Endothelial cell of umbilical vein (primary cell): ENCODE results near the gene OPRM1. TPM values are rescaled to one million over a fixed set of nuclear protein-coding genes. Genes with fewer than 3 reads are reported as not detected.

ENCODE experiments used
- BruUV-seq: library from RNA; stranded (reverse); fragments of 400-500 nt; replicated peaks from 2 replicates; lab custom pipeline; 2021; lab: Mats Ljungman, UMichigan
- CTCF ChIA-PET: fragments of 300-600, 350-600 bp; sonication (Branson Sonifier 250); formaldehyde crosslinking; loops from one replicate; lab custom pipeline; 2021; ENCODE audit warnings: antibody characterized with exemption, inconsistent platforms; lab: Charles Lee
- POLR2A ChIA-PET: fragments of 300-600, 350-600 bp; sonication (Branson Sonifier 250); formaldehyde crosslinking; loops from one replicate; lab custom pipeline; 2021; ENCODE audit warnings: antibody characterized with exemption, inconsistent platforms; lab: Charles Lee
- DNase-seq: peaks from one replicate; pipeline ENCODE4 v3.0.0-alpha.2; 2011; ENCODE audit warnings: low read depth, low spot score
- FAIRE-seq: peaks from 2 replicates; lab custom pipeline; 2011; peaks lifted over from hg19 to GRCh38; lab: Jason Lieb, UNC
- H2AFZ ChIP-seq: 2 replicates; pipeline ENCODE4 v1.6.0; 2012; ENCODE audit warnings: low read depth, low read length, control low read depth, inconsistent platforms
- H3K27ac ChIP-seq: 2 replicates; pipeline ENCODE4 v1.5.1; 2011; ENCODE audit warnings: low read depth, mild to moderate bottlenecking, control low read depth, low read length, moderate library complexity; ENCODE audit not compliant: insufficient read depth
- H3K27me3 ChIP-seq, 2 experiments: 2 replicates each; pipeline versions ENCODE4 v1.6.0 to v1.6.1; 2011; ENCODE audit warnings: low read length in 2 of 2, mixed read lengths in 1 of 2; ENCODE audit not compliant: control insufficient read depth in 2 of 2, insufficient read depth in 2 of 2
- H3K36me3 ChIP-seq, 2 experiments: 2 replicates in 1 of 2; 3 replicates in 1 of 2; pipeline ENCODE4 v1.5.1; 2011; ENCODE audit warnings: low read length in 2 of 2, mild to moderate bottlenecking in 1 of 2, moderate library complexity in 1 of 2; ENCODE audit not compliant: control insufficient read depth in 2 of 2, insufficient read depth in 2 of 2; ENCODE audit errors: extremely low read depth in 1 of 2
- H3K4me1 ChIP-seq: 3 replicates; pipeline ENCODE4 v1.5.1; 2011; ENCODE audit warnings: mild to moderate bottlenecking, low read length; ENCODE audit not compliant: control insufficient read depth, insufficient read depth; ENCODE audit errors: extremely low read depth
- H3K4me2 ChIP-seq: 2 replicates; pipeline ENCODE4 v1.6.1; 2011; ENCODE audit warnings: low read length, control low read depth, mixed read lengths; ENCODE audit not compliant: insufficient read depth
- H3K4me3 ChIP-seq, 3 experiments: fragments of 200-600 bp in 1 of 3; sonication (generic), shearing (Covaris generic) in 1 of 3; replicated peaks in 1 of 3; 2 replicates each; pipeline ENCODE4 v1.5.1; 2011 to 2016; ENCODE audit warnings: control low read depth in 3 of 3, low read length in 3 of 3, mild to moderate bottlenecking in 2 of 3, inconsistent platforms in 1 of 3, low read depth in 1 of 3, moderate library complexity in 1 of 3; ENCODE audit not compliant: insufficient read depth in 1 of 3
- H3K79me2 ChIP-seq: 2 replicates; pipeline ENCODE4 v1.6.0; 2012; ENCODE audit warnings: low read length, inconsistent platforms; ENCODE audit not compliant: control insufficient read depth, insufficient read depth
- H3K9ac ChIP-seq: replicated peaks from 2 replicates; pipeline ENCODE3; 2011; ENCODE audit warnings: low read length, control low read depth; ENCODE audit not compliant: insufficient read depth; ENCODE audit errors: extremely low read depth
- H3K9me1 ChIP-seq: replicated peaks from 3 replicates; pipeline ENCODE4 v1.6.0; 2011; ENCODE audit warnings: mild to moderate bottlenecking, low read length; ENCODE audit not compliant: control insufficient read depth, insufficient read depth; ENCODE audit errors: extremely low read depth
- H3K9me3 ChIP-seq: replicated peaks from 2 replicates; pipeline ENCODE4 v1.5.1; 2012; ENCODE audit warnings: low read length, inconsistent platforms; ENCODE audit not compliant: control insufficient read depth, insufficient read depth
- H4K20me1 ChIP-seq: replicated peaks from 2 replicates; pipeline ENCODE3; 2011; ENCODE audit warnings: mild to moderate bottlenecking, low read length; ENCODE audit not compliant: control insufficient read depth, insufficient read depth; ENCODE audit errors: extremely low read depth
- EZH2 ChIP-seq: IDR thresholded peaks from 2 replicates; pipeline ENCODE4 v1.6.1; 2012; ENCODE audit warnings: borderline replicate concordance, low read depth, mild to moderate bottlenecking, moderate library complexity, low read length, inconsistent platforms; ENCODE audit not compliant: severe bottlenecking
- FOS ChIP-seq: IDR thresholded peaks from 2 replicates; pipeline ENCODE4 v1.6.1; 2011; ENCODE audit warnings: mild to moderate bottlenecking, low read length, moderate library complexity, borderline replicate concordance; ENCODE audit not compliant: insufficient read depth
- GATA2 ChIP-seq: IDR thresholded peaks from 2 replicates; pipeline ENCODE4 v1.7.0; 2011; ENCODE audit warnings: low read depth, mild to moderate bottlenecking, moderate library complexity, mixed read lengths, low read length; ENCODE audit not compliant: insufficient read length, insufficient read depth
- JUN ChIP-seq: IDR thresholded peaks from 2 replicates; pipeline ENCODE4 v1.6.1; 2011; ENCODE audit warnings: borderline replicate concordance, low read depth; ENCODE audit not compliant: insufficient read length, insufficient read depth
- MAX ChIP-seq: IDR thresholded peaks from 2 replicates; pipeline ENCODE4 v1.6.1; 2011; ENCODE audit not compliant: insufficient read depth, insufficient read length
- MYC ChIP-seq: IDR thresholded peaks from one replicate; pipeline ENCODE4 v1.6.1; 2011; ENCODE audit warnings: mild to moderate bottlenecking, low read depth, low read length
- POLR2A ChIP-seq: IDR thresholded peaks from 2 replicates; pipeline ENCODE4 v1.6.1; 2012; ENCODE audit warnings: low read depth, mild to moderate bottlenecking, control low read depth, low read length
- POLR2AphosphoS5 ChIP-seq: IDR thresholded peaks from 2 replicates; pipeline ENCODE4 v1.6.1; 2012; ENCODE audit warnings: low read depth, mild to moderate bottlenecking, control low read depth, low read length, moderate library complexity; ENCODE audit not compliant: insufficient read depth
- dilution Hi-C: fragments of 300-500 bp; cut with MboI; formaldehyde crosslinking; loops from one replicate; pipeline ENCODE4 v1.15.0; 2019; ENCODE audit warnings: low sequenced_read_pairs; ENCODE audit not compliant: extremely low pct_ligation_motif_present
- intact Hi-C: fragments of 100-400 bp; cut with micrococcal nuclease; formaldehyde crosslinking; loops from one replicate; pipeline ENCODE4 v1.10.0; 2022
- polyA plus RNA-seq, 4 experiments: library from polyadenylated mRNA; depleted of rRNA in 3 of 4; stranded (reverse) in 3 of 4; unstranded in 1 of 4; fragments of >200 nt; gene quantifications; 2 replicates each; pipeline versions ENCODE4 v1.2.1 to v1.2.3, GENCODE V29; 2011 to 2012; ENCODE audit warnings: missing spikeins in 1 of 4
- total RNA-seq: library from RNA; stranded (reverse); gene quantifications from 2 replicates; pipeline ENCODE4 v1.2.3, GENCODE V29; 2021
- TF ChIP-seq, protein P1 (sequence below), 2 donors: IDR thresholded peaks; 1 replicate in 1 of 2; 2 replicates in 1 of 2; pipeline ENCODE4 v1.5.1; 2011; ENCODE audit warnings: low read length in 2 of 2, mild to moderate bottlenecking in 2 of 2, moderate library complexity in 2 of 2, control low read depth in 1 of 2, inconsistent platforms in 1 of 2, low read depth in 1 of 2; ENCODE audit not compliant: insufficient read depth in 1 of 2; ENCODE audit errors: extremely low read depth in 1 of 2

The OPRM1 gene
- total and polyA plus RNA-seq, 2 donors (not counting 3 experiments of a cell fraction or from before 2014, with no cell fraction given): not detected

GRCh38 chr6:154218787-154219186, 179.7 kb downstream of the OPRM1 start:
- Histone ChIP-seq H3K27ac (no peak overlapping the region), H2AFZ (no peak overlapping the region), H3K4me3 (no peak overlapping the region), H3K9me1 (no peaks in the 10 kb centered on the region), H3K27me3 (peaks cover 0 to 3% of the 10 kb centered on the region in 2 experiments), H3K36me3 (no peaks in the 10 kb centered on the region), H3K79me2 (no peaks in the 10 kb centered on the region), H3K9ac (no peak overlapping the region), H4K20me1 (no peaks in the 10 kb centered on the region), H3K9me3 (no peaks in the 10 kb centered on the region), H3K4me2 (no peak overlapping the region), H3K4me1 (no peaks in the 10 kb centered on the region)
- BruUV-seq: no TSS peak
- TF ChIP-seq JUN: no peak
- no peak for TF ChIP-seq MAX
- TF ChIP-seq MYC: no peak
- no peak for TF ChIP-seq POLR2A
- TF ChIP-seq, protein P1, sequence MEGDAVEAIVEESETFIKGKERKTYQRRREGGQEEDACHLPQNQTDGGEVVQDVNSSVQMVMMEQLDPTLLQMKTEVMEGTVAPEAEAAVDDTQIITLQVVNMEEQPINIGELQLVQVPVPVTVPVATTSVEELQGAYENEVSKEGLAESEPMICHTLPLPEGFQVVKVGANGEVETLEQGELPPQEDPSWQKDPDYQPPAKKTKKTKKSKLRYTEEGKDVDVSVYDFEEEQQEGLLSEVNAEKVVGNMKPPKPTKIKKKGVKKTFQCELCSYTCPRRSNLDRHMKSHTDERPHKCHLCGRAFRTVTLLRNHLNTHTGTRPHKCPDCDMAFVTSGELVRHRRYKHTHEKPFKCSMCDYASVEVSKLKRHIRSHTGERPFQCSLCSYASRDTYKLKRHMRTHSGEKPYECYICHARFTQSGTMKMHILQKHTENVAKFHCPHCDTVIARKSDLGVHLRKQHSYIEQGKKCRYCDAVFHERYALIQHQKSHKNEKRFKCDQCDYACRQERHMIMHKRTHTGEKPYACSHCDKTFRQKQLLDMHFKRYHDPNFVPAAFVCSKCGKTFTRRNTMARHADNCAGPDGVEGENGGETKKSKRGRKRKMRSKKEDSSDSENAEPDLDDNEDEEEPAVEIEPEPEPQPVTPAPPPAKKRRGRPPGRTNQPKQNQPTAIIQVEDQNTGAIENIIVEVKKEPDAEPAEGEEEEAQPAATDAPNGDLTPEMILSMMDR (IDR thresholded peaks at IDR 0.05; ENCODE audit: extremely low read depth in 1 of 2, insufficient read depth in 1 of 2, low read depth in 1 of 2, low read length in 2 of 2): no peak
- no peak for TF ChIP-seq EZH2
- TF ChIP-seq FOS: no peak
- TF ChIP-seq GATA2: no peak
- no peak for TF ChIP-seq POLR2AphosphoS5
- POLR2A ChIA-PET: no interaction called here
- FAIRE-seq: no peak
- dilution Hi-C loops: no loop called here
- intact Hi-C loops: no loop called here
- no peak for DNase-seq
- CTCF ChIA-PET: no interaction called here
